Measurements from ENCODE around the gene NTPCR. TPM values are rescaled to one million over a fixed set of nuclear protein-coding genes. Genes with fewer than 3 reads are reported as not detected.

The NTPCR gene
- total RNA-seq = 14.4 and 17.2 TPM in 2 replicates

DNA sequence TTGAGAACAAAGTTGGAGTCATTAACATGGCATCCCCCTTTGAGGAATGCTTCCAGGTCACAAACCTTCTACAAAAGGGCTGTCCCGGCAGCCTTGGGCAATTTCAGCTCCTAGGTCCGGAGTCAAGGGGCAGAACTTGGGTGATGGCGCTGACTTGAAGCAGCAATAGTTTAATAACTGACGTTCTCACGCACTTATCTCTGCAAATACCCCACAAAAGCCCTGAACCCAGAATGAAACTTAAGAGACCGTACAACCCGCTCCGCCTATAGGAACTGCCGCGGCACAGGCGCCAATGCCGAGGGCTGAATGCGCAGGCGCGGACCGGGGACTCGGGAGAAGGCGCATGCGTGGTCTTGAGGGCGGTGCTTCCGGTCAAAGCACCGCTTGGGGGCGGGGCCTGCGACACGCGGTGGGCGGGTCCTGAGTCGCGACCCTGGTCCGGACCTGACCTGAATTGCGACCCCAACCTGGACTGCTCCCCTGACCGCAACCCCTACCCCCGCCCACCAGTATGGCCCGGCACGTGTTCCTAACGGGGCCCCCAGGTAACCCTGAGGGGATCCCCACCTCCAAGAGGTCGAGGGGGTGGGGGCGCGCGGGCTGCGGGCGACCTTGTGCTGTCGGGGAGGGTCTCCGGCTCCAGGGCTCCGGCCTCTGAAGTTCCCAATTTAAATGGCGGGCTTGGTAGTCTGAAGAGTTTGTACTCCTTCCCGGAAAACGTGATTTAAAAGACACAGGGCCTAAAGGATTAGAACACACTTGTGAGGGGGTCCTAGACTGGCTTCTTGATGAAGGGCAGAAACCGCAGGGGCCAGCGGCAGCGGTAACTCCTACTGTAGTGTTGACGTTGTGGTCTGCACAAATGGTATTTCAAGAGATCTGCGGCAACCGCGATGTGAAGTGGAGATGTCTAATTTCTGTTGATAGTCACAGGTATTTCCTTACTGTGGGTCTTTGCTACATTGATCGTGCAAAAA is at the start of gene NTPCR:
Gene NTPCR (plus strand): TSS at position 415 of the 980 bp plus-strand sequence. CDS start 100 bp downstream, at position 515.

Other genes with a start within 250 kb of the NTPCR start
- 1.1 and 1.4 TPM in 2 replicates for gene MAP10, start 145.2 kb upstream of the NTPCR start, total RNA-seq

Data from bronchial smooth muscle cell (primary cell).